Measurements from ENCODE around the gene ELF2.

Gene ELF2

DNA sequence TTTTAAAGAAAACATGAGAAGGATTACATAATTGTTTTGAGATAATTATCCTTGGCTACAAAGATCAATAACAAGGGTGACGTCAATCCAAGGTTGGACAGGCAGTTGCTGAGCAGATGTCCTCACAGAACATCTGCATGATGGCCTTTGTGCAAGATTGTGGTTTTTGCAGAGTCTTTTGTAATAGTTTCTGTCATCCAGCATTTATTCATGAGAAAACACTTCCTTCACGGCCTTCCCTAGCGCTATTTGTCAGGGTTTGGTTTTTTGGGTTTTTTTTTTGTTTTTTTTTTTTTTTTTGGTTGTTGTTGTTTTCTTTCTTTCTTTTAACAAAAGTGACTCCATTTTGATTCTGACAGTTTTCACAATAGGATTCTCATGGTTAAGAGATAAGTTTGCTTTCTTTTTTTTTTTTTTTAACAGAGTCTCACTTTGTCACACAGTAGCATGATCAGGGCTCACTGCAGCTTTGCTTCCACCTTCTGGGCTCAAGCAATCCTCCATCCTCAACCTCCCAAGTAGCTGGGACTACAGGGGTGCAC lies 31.5 kb upstream of the ELF2 start:
- Histone ChIP-seq H4K20me1 (ENCODE audit: insufficient read depth, low read length) (no peaks in the 10 kb centered on the region), H3K4me2 (ENCODE audit: insufficient read depth, low read length) (no peak overlapping the region), H3K9me3 (ENCODE audit: insufficient read depth, low read length, severe bottlenecking) (no peaks in the 10 kb centered on the region), H3K36me3 (ENCODE audit: insufficient read depth, low read length) (no peaks in the 10 kb centered on the region), H3K9ac (ENCODE audit: low read depth, low read length) (no peak overlapping the region), H3K4me3 (ENCODE audit: low read depth in 1 of 2, low read length in 2 of 2) (no peak overlapping the region), H3K4me1 (ENCODE audit: insufficient read depth, low read length) (peaks cover 10% of the 10 kb centered on the region), H2AFZ (ENCODE audit: low read depth, low read length) (peak overlapping the region; percentile 52), H3K27me3 (ENCODE audit: insufficient read depth, low read length, poor library complexity) (no peaks in the 10 kb centered on the region), H3K79me2 (ENCODE audit: insufficient read depth, low read length) (no peaks in the 10 kb centered on the region), H3K27ac (ENCODE audit: low read length) (no peak overlapping the region)
- DNase-seq (peak; percentile 19), ATAC-seq (ENCODE audit: insufficient read depth, low read depth) (peak; percentile 70)
- TF ChIP-seq EZH2 (IDR thresholded peaks at IDR 0.05; ENCODE audit: borderline replicate concordance, low read depth, low read length, severe bottlenecking) = no peak
- TF ChIP-seq, protein P1, sequence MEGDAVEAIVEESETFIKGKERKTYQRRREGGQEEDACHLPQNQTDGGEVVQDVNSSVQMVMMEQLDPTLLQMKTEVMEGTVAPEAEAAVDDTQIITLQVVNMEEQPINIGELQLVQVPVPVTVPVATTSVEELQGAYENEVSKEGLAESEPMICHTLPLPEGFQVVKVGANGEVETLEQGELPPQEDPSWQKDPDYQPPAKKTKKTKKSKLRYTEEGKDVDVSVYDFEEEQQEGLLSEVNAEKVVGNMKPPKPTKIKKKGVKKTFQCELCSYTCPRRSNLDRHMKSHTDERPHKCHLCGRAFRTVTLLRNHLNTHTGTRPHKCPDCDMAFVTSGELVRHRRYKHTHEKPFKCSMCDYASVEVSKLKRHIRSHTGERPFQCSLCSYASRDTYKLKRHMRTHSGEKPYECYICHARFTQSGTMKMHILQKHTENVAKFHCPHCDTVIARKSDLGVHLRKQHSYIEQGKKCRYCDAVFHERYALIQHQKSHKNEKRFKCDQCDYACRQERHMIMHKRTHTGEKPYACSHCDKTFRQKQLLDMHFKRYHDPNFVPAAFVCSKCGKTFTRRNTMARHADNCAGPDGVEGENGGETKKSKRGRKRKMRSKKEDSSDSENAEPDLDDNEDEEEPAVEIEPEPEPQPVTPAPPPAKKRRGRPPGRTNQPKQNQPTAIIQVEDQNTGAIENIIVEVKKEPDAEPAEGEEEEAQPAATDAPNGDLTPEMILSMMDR (IDR thresholded peaks at IDR 0.05; ENCODE audit: borderline replicate concordance, extremely low read depth, low read length, poor library complexity, severe bottlenecking) = no peak

DNA sequence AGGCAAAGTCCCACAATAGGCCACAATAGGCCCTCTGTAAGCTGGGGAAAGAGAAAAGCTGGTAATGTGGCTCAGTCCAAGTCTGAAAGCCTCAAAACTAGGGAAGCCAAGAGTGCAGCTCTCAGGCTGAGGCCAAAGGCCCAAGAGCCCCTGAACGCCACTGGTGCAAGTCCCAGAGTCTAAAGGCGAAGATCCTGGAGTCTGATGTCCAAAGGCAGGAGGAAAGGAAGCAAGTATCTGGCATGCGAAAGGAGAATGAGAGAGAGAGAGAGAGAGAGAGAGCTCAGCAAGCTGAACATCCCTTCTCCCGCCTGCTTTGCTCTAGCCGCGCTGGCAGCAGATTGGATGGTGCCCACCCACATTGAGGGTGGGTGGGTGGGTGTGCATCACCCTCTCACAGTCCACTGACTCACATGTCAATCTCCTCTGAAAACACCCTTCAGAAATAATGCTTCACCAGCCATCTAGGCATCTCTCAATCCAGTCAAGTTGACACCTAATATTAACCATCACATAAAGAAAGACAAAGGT lies 30.9 kb upstream of the ELF2 start:
- no peak for TF ChIP-seq EZH2 (IDR thresholded peaks at IDR 0.05; ENCODE audit: borderline replicate concordance, low read depth, low read length, severe bottlenecking)
- TF ChIP-seq, protein P1 (IDR thresholded peaks at IDR 0.05; ENCODE audit: borderline replicate concordance, extremely low read depth, low read length, poor library complexity, severe bottlenecking) = no peak
- Histone ChIP-seq H3K79me2 (ENCODE audit: insufficient read depth, low read length) (no peaks in the 10 kb centered on the region), H3K4me1 (ENCODE audit: insufficient read depth, low read length) (peaks cover 10% of the 10 kb centered on the region), H3K4me3 (ENCODE audit: low read depth in 1 of 2, low read length in 2 of 2) (no peak overlapping the region), H3K27ac (ENCODE audit: low read length) (no peak overlapping the region), H3K27me3 (ENCODE audit: insufficient read depth, low read length, poor library complexity) (no peaks in the 10 kb centered on the region), H4K20me1 (ENCODE audit: insufficient read depth, low read length) (no peaks in the 10 kb centered on the region), H2AFZ (ENCODE audit: low read depth, low read length) (peak overlapping the region; percentile 57), H3K36me3 (ENCODE audit: insufficient read depth, low read length) (no peaks in the 10 kb centered on the region), H3K9ac (ENCODE audit: low read depth, low read length) (no peak overlapping the region), H3K9me3 (ENCODE audit: insufficient read depth, low read length, severe bottlenecking) (no peaks in the 10 kb centered on the region), H3K4me2 (ENCODE audit: insufficient read depth, low read length) (no peak overlapping the region)
- DNase-seq (no peak), ATAC-seq (ENCODE audit: insufficient read depth, low read depth) (peak; percentile 51)

DNA sequence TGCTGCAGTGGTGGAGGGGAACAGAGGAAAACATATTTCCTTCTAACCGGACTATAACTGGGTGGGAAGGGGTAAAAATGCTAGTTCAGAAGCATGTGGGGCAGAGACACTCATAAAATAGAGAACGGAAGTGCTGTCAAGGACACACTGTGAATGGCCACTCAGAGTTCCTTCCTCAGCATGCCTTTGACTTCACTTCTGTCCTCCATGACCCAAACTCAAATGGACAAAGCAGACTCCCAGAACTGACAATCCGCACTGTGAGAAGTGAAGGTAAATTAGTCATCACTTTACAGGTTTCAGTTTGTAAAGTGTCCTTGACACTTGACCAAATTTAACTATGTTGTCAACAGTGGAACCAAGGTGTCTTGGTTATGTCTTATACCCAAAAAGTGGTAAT lies 30.2 kb upstream of the ELF2 start:
- no peak overlapping the region for H3K27ac ChIP-seq (ENCODE audit: low read length)
- ATAC-seq (ENCODE audit: insufficient read depth, low read depth) (no peak), DNase-seq (no peak)
- no peak overlapping the region for H2AFZ ChIP-seq (ENCODE audit: low read depth, low read length)
- H3K9me3 ChIP-seq (ENCODE audit: insufficient read depth, low read length, severe bottlenecking) = no peaks in the 10 kb centered on the region
- H3K4me1 ChIP-seq (ENCODE audit: insufficient read depth, low read length) = peaks cover 10% of the 10 kb centered on the region
- H3K79me2 ChIP-seq (ENCODE audit: insufficient read depth, low read length) = no peaks in the 10 kb centered on the region
- H3K4me3 ChIP-seq (ENCODE audit: low read depth in 1 of 2, low read length in 2 of 2) = no peak overlapping the region
- H3K9ac ChIP-seq (ENCODE audit: low read depth, low read length) = no peak overlapping the region
- TF ChIP-seq EZH2 (IDR thresholded peaks at IDR 0.05; ENCODE audit: borderline replicate concordance, low read depth, low read length, severe bottlenecking) = no peak
- TF ChIP-seq, protein P1 (IDR thresholded peaks at IDR 0.05; ENCODE audit: borderline replicate concordance, extremely low read depth, low read length, poor library complexity, severe bottlenecking) = no peak
- H3K4me2 ChIP-seq (ENCODE audit: insufficient read depth, low read length) = no peak overlapping the region
- no peaks in the 10 kb centered on the region for H3K27me3 ChIP-seq (ENCODE audit: insufficient read depth, low read length, poor library complexity)
- H3K36me3 ChIP-seq (ENCODE audit: insufficient read depth, low read length) = no peaks in the 10 kb centered on the region
- no peaks in the 10 kb centered on the region for H4K20me1 ChIP-seq (ENCODE audit: insufficient read depth, low read length)

Measured in DND-41 (cell line).